ENCODE measurements around the gene CHST8. TPM values are rescaled to one million over a fixed set of nuclear protein-coding genes. Genes with fewer than 3 reads are reported as not detected.

The CHST8 gene
- polyA plus RNA-seq, 3 donors, result not detected

DNA sequence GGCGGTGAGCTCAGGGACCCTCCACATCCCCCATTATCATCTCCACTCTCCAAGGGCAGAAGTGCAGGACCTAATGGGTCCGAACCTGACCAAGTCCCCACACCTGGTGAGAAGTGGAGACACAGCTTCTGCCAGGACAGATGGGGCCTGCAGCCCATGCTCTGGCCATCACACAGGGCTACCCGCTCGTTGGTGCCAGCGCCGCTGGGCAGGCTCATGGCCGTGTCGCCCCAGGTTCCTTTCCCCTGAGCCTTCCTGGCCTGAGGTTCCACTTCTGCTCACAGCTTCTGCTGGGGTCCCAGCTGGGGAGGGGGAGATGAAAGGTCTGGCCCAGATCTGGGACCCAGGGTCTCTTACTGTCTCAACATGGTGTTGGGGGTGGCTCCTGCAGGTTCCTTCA lies 126.5 kb downstream of the CHST8 start:
- Histone ChIP-seq H3K9ac (ENCODE audit: insufficient read depth, low read length, poor library complexity, severe bottlenecking) (no peak overlapping the region), H2AFZ (ENCODE audit: insufficient read depth, low read depth, low read length, poor library complexity, severe bottlenecking) (no peak overlapping the region), H3K27ac (ENCODE audit: low read depth in 1 of 2, low read length in 2 of 2) (no peak overlapping the region), H3K4me1 (ENCODE audit: control insufficient read depth in 1 of 2, insufficient read depth in 2 of 2, low read length in 2 of 2) (no peaks in the 10 kb centered on the region), H3K79me2 (ENCODE audit: insufficient read depth, low read length) (no peaks in the 10 kb centered on the region), H3K36me3 (replicated peaks in 1 of 2; ENCODE audit: control insufficient read depth in 1 of 2, insufficient read depth in 2 of 2, low read length in 2 of 2) (no peaks in the 10 kb centered on the region), H4K20me1 (ENCODE audit: insufficient read depth, low read length) (no peaks in the 10 kb centered on the region), H3K27me3 (ENCODE audit: control insufficient read depth in 2 of 2, insufficient read depth in 2 of 2, low read length in 2 of 2) (no peaks in the 10 kb centered on the region), H3K9me3 (replicated peaks in 1 of 2; ENCODE audit: control insufficient read depth in 1 of 2, insufficient read depth in 1 of 2, low read length in 2 of 2) (no peaks in the 10 kb centered on the region), H3K4me3 (replicated peaks in 1 of 3; ENCODE audit: low read depth in 2 of 3, low read length in 3 of 3) (no peak overlapping the region), H3K4me2 (replicated peaks; ENCODE audit: extremely low read depth, low read length, poor library complexity, severe bottlenecking) (no peak overlapping the region)
- no peak overlapping the region for H3K4me3 Mint-ChIP-seq
- no peak for TF ChIP-seq CTCF (IDR thresholded peaks at IDR 0.05)
- no peak for DNase-seq
- H3K27ac Mint-ChIP-seq, result no peak overlapping the region
- H3K9me3 Mint-ChIP-seq, result no peaks in the 10 kb centered on the region
- intact Hi-C loops (cut with micrococcal nuclease), result no loop called here
- no peaks in the 10 kb centered on the region for H3K36me3 Mint-ChIP-seq
- peaks cover 1 to 3% (median 3%) of the 10 kb centered on the region in 3 donors for H3K27me3 Mint-ChIP-seq (ENCODE audit: low read depth in 3 of 3)
- 93% methylated on average over 7 of the region's 8 CpGs for WGBS (ENCODE audit: insufficient coverage)
- no peaks in the 10 kb centered on the region for H3K4me1 Mint-ChIP-seq

DNA sequence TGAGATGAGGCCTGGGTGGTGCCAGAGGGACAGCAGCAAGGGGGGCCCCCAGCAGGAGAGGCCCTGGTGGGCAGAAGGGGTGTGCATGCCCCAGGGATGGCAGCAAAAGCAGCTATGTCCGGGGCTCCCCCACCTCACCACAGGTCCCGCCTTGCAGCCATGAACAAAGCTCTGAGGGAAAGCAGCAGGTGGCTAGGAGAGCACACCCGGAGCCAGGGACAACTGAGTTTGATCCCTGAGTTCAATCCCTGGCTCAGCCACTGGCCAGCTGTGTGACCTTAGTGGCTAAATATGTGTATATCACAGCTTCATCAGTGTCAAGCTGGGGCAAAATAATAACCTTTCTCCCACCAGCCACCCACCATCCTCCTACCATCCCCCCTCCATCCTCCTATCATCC lies 127.3 kb downstream of the CHST8 start:
- intact Hi-C loops (cut with micrococcal nuclease), result no loop called here
- no peaks in the 10 kb centered on the region for H3K36me3 Mint-ChIP-seq
- no peaks in the 10 kb centered on the region for H3K4me1 Mint-ChIP-seq
- no peaks in the 10 kb centered on the region for H3K36me3 ChIP-seq (replicated peaks in 1 of 2; ENCODE audit: control insufficient read depth in 1 of 2, insufficient read depth in 2 of 2, low read length in 2 of 2)
- no peak overlapping the region for H3K27ac ChIP-seq (ENCODE audit: low read depth in 1 of 2, low read length in 2 of 2)
- no peaks in the 10 kb centered on the region for H3K4me1 ChIP-seq (ENCODE audit: control insufficient read depth in 1 of 2, insufficient read depth in 2 of 2, low read length in 2 of 2)
- no peaks in the 10 kb centered on the region for H3K27me3 ChIP-seq (ENCODE audit: control insufficient read depth in 2 of 2, insufficient read depth in 2 of 2, low read length in 2 of 2)
- H3K4me3 Mint-ChIP-seq, result no peak overlapping the region
- no peak overlapping the region for H2AFZ ChIP-seq (ENCODE audit: insufficient read depth, low read depth, low read length, poor library complexity, severe bottlenecking)
- H3K79me2 ChIP-seq (ENCODE audit: insufficient read depth, low read length), result no peaks in the 10 kb centered on the region
- H3K4me2 ChIP-seq (replicated peaks; ENCODE audit: extremely low read depth, low read length, poor library complexity, severe bottlenecking), result no peak overlapping the region
- DNase-seq, result no peak
- H3K9me3 Mint-ChIP-seq, result no peaks in the 10 kb centered on the region
- H3K27ac Mint-ChIP-seq, result no peak overlapping the region
- H4K20me1 ChIP-seq (ENCODE audit: insufficient read depth, low read length), result no peaks in the 10 kb centered on the region
- 79% methylated on average over 2 of the region's 3 CpGs for WGBS (ENCODE audit: insufficient coverage)
- TF ChIP-seq CTCF (IDR thresholded peaks at IDR 0.05), result no peak
- H3K4me3 ChIP-seq (replicated peaks in 1 of 3; ENCODE audit: low read depth in 2 of 3, low read length in 3 of 3), result no peak overlapping the region
- H3K9ac ChIP-seq (ENCODE audit: insufficient read depth, low read length, poor library complexity, severe bottlenecking), result no peak overlapping the region
- H3K27me3 Mint-ChIP-seq (ENCODE audit: low read depth in 3 of 3), result peaks cover 1 to 3% (median 3%) of the 10 kb centered on the region in 3 donors
- no peaks in the 10 kb centered on the region for H3K9me3 ChIP-seq (replicated peaks in 1 of 2; ENCODE audit: control insufficient read depth in 1 of 2, insufficient read depth in 1 of 2, low read length in 2 of 2)

All from CD14-positive monocyte (primary cell).